ENCODE measurements around the gene AGBL1. TPM values are rescaled to one million over a fixed set of nuclear protein-coding genes. Genes with fewer than 3 reads are reported as not detected.

AGBL1 gene
- total and polyA plus RNA-seq, 2 donors (not counting 3 experiments of a cell fraction or from before 2014, with no cell fraction given), result not detected

DNA sequence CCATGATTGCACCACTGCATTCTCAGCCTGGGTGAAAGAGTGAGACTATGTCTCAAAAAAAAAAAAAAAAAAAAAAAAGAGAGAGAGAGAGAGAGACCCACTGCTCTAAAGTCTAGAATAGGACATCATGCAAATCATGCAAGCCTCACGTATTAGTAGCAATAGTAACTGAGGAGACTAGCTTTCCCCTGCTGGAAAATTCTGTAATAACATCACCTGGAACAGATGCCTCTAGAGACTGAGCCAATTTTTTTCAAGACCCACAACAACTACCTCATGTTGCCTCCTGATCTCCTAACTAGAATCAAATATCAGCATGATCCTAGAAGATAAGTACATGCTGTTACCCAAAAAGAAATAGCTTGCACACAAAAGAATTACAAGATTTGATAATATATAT is 461.9 kb downstream of the AGBL1 start:
- H3K9me3 ChIP-seq (replicated peaks; ENCODE audit: control insufficient read depth, insufficient read depth, low read length), result peaks cover 7% of the 10 kb centered on the region
- H2AFZ ChIP-seq (ENCODE audit: low read depth, low read length), result no peak overlapping the region
- no peaks in the 10 kb centered on the region for H3K9me1 ChIP-seq (replicated peaks; ENCODE audit: control insufficient read depth, extremely low read depth, insufficient read depth, low read length)
- TF ChIP-seq MAX (IDR thresholded peaks at IDR 0.05; ENCODE audit: insufficient read depth, insufficient read length), result no peak
- TF ChIP-seq EZH2 (IDR thresholded peaks at IDR 0.05; ENCODE audit: borderline replicate concordance, low read depth, low read length, severe bottlenecking), result no peak
- no peak for TF ChIP-seq POLR2A (IDR thresholded peaks at IDR 0.05; ENCODE audit: low read depth, low read length)
- TF ChIP-seq MYC (IDR thresholded peaks at IDR 0.05; ENCODE audit: low read depth, low read length), result no peak
- TF ChIP-seq FOS (IDR thresholded peaks at IDR 0.05; ENCODE audit: borderline replicate concordance, insufficient read depth, low read length), result no peak
- TF ChIP-seq POLR2AphosphoS5 (IDR thresholded peaks at IDR 0.05; ENCODE audit: insufficient read depth, low read depth, low read length), result no peak
- TF ChIP-seq JUN (IDR thresholded peaks at IDR 0.05; ENCODE audit: borderline replicate concordance, insufficient read depth, insufficient read length, low read depth), result no peak
- no peak for TF ChIP-seq GATA2 (IDR thresholded peaks at IDR 0.05; ENCODE audit: insufficient read depth, insufficient read length, low read depth, low read length)
- TF ChIP-seq, protein P1, sequence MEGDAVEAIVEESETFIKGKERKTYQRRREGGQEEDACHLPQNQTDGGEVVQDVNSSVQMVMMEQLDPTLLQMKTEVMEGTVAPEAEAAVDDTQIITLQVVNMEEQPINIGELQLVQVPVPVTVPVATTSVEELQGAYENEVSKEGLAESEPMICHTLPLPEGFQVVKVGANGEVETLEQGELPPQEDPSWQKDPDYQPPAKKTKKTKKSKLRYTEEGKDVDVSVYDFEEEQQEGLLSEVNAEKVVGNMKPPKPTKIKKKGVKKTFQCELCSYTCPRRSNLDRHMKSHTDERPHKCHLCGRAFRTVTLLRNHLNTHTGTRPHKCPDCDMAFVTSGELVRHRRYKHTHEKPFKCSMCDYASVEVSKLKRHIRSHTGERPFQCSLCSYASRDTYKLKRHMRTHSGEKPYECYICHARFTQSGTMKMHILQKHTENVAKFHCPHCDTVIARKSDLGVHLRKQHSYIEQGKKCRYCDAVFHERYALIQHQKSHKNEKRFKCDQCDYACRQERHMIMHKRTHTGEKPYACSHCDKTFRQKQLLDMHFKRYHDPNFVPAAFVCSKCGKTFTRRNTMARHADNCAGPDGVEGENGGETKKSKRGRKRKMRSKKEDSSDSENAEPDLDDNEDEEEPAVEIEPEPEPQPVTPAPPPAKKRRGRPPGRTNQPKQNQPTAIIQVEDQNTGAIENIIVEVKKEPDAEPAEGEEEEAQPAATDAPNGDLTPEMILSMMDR (IDR thresholded peaks at IDR 0.05; ENCODE audit: extremely low read depth in 1 of 2, insufficient read depth in 1 of 2, low read depth in 1 of 2, low read length in 2 of 2), result no peak
- H4K20me1 ChIP-seq (replicated peaks; ENCODE audit: control insufficient read depth, extremely low read depth, insufficient read depth, low read length), result no peaks in the 10 kb centered on the region
- no peak overlapping the region for H3K9ac ChIP-seq (replicated peaks; ENCODE audit: extremely low read depth, insufficient read depth, low read length)
- BruUV-seq (replicated peaks), result no TSS peak
- no peaks in the 10 kb centered on the region for H3K36me3 ChIP-seq (ENCODE audit: control insufficient read depth in 2 of 2, extremely low read depth in 1 of 2, insufficient read depth in 2 of 2, low read length in 2 of 2)
- intact Hi-C loops (cut with micrococcal nuclease) (no loop called here), dilution Hi-C loops (cut with MboI; ENCODE audit: extremely low pct_ligation_motif_present, low sequenced_read_pairs) (no loop called here)
- POLR2A ChIA-PET, result no interaction called here
- H3K4me1 ChIP-seq (ENCODE audit: control insufficient read depth, extremely low read depth, insufficient read depth, low read length), result no peaks in the 10 kb centered on the region
- CTCF ChIA-PET, result no interaction called here
- no peaks in the 10 kb centered on the region for H3K79me2 ChIP-seq (ENCODE audit: control insufficient read depth, insufficient read depth, low read length)
- FAIRE-seq, result no peak
- no peak for DNase-seq (ENCODE audit: low read depth, low spot score)
- no peak overlapping the region for H3K27ac ChIP-seq (ENCODE audit: insufficient read depth, low read depth, low read length)
- H3K4me3 ChIP-seq (replicated peaks in 1 of 3; ENCODE audit: insufficient read depth in 1 of 3, low read depth in 1 of 3, low read length in 3 of 3), result no peak overlapping the region
- H3K27me3 ChIP-seq (ENCODE audit: control insufficient read depth in 2 of 2, insufficient read depth in 2 of 2, low read length in 2 of 2), result no peaks in the 10 kb centered on the region
- H3K4me2 ChIP-seq (ENCODE audit: insufficient read depth, low read length), result no peak overlapping the region

All from endothelial cell of umbilical vein (primary cell).